CMK (cell line): ENCODE measurements around the gene MARVELD1.

ENCODE experiments used
- DNase-seq: peaks from one replicate; pipeline ENCODE4 v3.0.0-alpha.2; 2010; ENCODE audit warnings: low read depth

MARVELD1 gene

GRCh38 chr10:97721871-97722780, 8.6 kb downstream of the MARVELD1 start:
- no peak for DNase-seq

GRCh38 chr10:97723001-97723400, 9.5 kb downstream of the MARVELD1 start:
- DNase-seq, result no peak

GRCh38 chr10:97724341-97724941, 10.9 kb downstream of the MARVELD1 start:
- DNase-seq, result no peak

GRCh38 chr10:97726636-97727178, 13.2 kb downstream of the MARVELD1 start:
- DNase-seq, result no peak

GRCh38 chr10:97729014-97729413, 15.5 kb downstream of the MARVELD1 start:
- DNase-seq, result no peak

GRCh38 chr10:97731346-97732051, 18.0 kb downstream of the MARVELD1 start:
- no peak for DNase-seq

GRCh38 chr10:97732052-97732359, 18.5 kb downstream of the MARVELD1 start:
- no peak for DNase-seq

- no peak for DNase-seq
Observed at GRCh38 chr10:97733256-97733655, 19.7 kb downstream of the MARVELD1 start.

DNA sequence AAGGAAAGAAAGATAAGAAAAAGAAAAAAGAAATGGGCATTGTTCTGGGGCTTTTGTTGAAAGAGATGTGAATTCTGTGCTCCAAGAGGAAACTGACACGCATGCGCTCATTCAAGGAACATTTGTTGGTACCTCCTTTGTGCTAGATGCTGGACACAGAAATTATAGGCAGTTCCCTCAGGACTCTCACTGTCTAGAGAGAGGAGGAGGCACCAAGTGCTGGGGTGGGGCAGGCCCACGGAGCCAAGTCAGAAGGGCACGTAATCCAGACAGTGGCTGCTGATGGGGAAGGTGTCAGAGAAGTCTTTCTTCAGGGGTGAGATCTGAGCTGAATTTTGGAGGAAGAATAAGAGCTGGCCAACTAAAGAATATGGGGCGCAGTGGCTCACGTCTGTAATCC, 20.5 kb downstream of the MARVELD1 start:
- DNase-seq, result no peak

GRCh38 chr10:97736403-97736901, 22.9 kb downstream of the MARVELD1 start:
- DNase-seq, result no peak

DNA sequence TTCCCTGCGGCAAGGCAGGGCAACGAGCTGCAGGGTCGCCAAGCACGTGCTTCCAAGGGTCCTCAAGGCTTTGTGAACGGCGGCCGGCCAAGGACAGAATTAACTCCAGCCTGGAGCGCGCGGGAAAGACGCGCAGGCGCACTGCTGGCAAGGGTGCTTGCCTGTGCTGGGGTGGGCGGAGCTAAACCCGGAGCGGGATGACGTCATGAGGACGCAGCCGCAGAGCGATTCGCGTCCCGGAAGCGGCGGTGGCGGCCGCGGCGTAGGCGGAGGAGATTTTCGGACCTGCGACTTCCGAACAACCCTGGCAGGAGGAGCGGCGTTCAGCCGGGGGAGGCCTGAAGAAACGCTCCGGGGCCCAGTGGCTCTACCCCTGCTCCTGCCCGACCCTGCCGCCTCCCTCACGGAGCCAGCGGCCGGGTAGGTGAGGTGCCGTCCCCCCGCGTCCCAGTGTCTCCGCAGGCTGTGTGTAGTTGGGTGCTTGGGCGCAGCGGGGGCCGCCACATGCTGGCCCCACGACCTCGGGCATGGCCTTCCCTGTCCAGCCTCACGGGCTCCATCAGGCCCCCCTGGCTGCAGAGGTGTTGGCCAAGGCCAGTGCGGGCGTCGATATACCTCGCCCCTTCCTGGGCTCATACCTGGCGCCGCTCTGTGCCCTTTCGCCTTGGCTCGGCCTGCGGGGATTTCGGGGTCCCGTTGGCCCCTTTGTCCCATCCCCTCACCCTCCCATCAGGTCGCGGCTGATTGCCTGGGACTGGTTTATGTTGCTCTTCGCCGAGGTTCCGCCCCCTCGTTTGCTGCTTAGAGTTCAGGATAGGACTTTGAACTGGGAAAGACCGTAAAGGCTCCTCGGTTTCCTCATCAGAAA, 23.6 kb downstream of the MARVELD1 start, which contains the start of gene ZFYVE27:
ZFYVE27 (plus strand) TSS at position 227 of the 868 bp plus-strand sequence. CDS start 1,350 bp downstream, outside the sequence.
- DNase-seq, result peak; percentile 95

DNA sequence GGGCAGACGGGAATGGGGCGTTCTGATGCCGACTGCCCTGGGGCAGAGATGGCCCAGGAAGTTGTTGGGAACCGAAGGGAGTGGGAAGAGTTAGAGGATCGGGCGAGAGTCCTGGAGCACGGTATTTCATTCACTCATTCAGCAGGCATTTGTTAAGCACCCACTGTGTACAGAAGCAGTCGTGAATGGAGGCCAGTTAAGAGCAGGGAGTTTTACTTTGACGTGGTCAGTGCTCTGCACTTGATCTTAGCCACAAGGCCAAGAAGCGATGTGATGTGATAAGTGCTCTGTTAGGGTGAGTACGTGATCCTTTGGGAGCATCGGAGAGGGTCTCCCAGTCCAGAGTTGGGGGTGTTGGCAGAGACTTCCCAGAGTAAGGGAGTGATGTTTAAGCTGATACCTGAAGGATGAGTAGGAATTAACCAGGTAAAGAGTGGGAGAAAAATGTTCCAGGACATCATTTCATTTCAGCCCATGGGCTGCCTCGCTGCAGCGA, 24.3 kb downstream of the MARVELD1 start:
- DNase-seq, result no peak

- no peak for DNase-seq
Observed at GRCh38 chr10:97738616-97739015, 25.1 kb downstream of the MARVELD1 start.

DNA sequence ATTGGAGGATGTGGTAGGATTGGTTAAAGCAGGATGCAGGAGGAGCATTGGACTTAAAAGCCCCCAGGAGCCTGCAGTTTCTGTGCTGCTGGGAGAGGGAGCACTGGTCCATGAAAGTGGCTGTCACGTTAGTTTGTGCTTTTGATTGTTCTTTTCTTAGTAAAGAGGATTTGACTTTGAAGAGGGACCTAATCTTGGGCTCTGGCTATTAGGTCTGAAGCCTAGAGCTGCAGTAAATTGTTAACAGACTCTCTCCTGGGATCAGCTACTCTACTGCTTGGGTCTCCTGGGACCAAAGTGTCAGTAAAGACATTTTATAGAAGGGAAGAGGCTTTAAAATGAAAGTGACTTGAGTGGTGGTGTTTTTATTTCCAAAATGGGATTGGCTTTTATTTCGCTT, 27.1 kb downstream of the MARVELD1 start:
- no peak for DNase-seq

- DNase-seq, result no peak
Observed at GRCh38 chr10:97743169-97743943, 29.8 kb downstream of the MARVELD1 start.

DNA sequence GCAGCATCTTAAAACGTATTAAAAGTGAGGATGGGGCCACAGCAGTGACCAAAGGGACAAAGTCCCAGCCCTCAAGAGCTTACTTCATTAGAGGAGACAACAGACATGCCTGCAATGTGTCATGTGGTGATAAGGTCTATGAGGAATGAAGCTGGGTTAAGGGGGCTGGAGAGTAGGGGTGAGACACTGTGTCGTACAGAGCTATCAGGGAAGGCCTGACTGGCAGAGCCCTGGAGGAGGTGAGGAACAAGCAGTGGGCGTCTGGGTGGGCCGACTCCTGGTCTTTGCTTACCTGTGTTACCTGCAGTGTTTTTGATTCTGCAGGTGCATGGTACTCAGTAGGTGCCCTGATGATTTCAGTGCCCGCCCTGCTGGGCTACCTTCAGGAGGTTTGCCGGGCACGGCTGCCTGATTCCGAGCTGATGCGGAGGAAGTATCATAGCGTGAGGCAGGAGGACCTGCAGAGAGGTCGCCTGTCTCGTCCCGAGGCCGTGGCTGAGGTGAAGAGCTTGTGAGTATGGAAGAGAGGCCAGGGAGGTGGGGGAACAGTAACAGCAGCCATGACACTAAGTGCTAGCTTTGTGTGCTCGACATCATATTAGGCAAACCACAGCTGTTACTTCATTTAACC, 31.0 kb downstream of the MARVELD1 start:
- no peak for DNase-seq

GRCh38 chr10:97747573-97747972, 34.0 kb downstream of the MARVELD1 start:
- no peak for DNase-seq

- no peak for DNase-seq
Observed at GRCh38 chr10:97748116-97748515, 34.6 kb downstream of the MARVELD1 start.

DNA sequence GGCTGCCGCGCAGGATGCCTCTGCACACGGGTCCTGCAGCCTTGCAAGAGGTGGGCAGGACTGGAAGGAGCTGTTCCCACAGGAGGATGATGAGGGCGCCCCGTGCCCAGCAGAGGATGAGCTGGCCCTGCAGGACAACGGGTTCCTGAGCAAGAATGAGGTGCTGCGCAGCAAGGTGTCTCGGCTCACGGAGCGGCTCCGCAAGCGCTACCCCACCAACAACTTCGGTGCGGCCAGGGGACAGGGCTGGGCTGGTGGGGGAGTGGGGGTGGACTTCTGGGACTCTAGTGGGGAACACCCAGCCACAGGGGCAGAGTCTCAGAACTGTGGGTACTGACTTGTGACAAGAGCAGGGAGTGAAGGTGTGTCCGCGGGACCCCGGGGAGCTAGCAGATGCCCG, 39.4 kb downstream of the MARVELD1 start:
- DNase-seq, result no peak

DNA sequence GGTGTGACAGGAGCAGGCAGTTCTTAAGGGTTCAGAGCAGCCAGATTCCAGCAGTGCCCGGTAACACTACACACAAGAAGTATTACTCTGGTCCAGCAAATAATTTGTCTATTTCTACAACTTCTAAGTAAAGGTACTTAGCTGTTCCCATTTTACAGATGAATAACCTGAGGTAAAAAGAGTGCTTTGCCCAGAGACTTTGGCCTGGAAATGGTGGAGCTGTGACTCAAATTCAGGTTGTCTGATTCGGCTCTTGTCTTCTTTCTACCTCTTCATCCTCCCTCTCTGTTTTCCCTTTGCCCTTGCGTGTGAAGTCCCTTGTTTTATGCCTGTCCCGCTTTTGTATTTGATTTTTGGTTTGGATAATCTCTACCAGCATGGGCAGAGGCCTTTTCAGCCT, 41.2 kb downstream of the MARVELD1 start:
- no peak for DNase-seq
